Left renal pelvis (tissue), 4 donors: ENCODE data around the gene OR10S1. TPM values are rescaled to one million over a fixed set of nuclear protein-coding genes. Genes with fewer than 3 reads are reported as not detected.
"Not testable (repeated sequence)": the region's sequence is repeated elsewhere in the genome, so short reads cannot be mapped to it uniquely, and the experiment has no call there.

ENCODE experiments used
- DNase-seq, 4 donors: peaks; one replicate each; pipeline ENCODE4 v3.0.0-alpha.2; 2013; ENCODE audit warnings: low read depth in 4 of 4, low spot score in 3 of 4
- polyA plus RNA-seq, 4 donors: library from polyadenylated mRNA; unstranded; fragments of 120-200 nt; gene quantifications; one replicate each; pipeline ENCODE4 v1.2.1, GENCODE V29; 2013; ENCODE audit not compliant: insufficient read length in 4 of 4

The OR10S1 gene
- not detected for polyA plus RNA-seq

DNA sequence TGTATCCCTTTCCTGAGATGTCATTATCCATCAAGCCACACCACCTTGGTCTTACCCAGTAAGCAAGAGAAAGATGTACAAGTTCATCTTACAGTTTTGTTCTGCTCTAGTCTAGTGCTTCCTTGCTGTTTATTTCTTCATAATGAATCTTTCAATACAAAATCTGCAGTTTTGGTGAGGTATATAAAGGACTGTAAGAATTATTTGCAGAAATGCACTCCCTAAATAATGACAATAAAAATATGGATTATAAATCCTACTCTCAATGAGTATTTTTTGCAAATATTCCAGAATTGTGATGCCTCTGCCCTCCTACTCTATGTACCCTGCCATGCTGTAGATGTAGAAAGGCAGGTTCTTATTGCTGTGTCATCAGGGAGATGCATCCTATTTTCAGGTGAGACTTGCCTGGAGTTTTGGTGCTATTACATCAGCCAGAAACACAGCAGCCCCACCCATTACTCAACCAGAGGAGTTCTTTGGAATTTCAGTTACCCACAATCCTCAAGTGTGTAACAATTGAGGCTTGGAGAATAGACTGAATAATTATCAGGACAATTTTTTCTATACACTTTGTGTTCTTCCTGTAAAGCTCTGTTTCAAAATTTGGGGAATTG is at the start of gene OR10S1:
OR10S1 (minus strand) TSS at position 51 of the 617 bp plus-strand sequence. CDS start 117 bp downstream, outside the sequence.
- no peak for DNase-seq

DNA sequence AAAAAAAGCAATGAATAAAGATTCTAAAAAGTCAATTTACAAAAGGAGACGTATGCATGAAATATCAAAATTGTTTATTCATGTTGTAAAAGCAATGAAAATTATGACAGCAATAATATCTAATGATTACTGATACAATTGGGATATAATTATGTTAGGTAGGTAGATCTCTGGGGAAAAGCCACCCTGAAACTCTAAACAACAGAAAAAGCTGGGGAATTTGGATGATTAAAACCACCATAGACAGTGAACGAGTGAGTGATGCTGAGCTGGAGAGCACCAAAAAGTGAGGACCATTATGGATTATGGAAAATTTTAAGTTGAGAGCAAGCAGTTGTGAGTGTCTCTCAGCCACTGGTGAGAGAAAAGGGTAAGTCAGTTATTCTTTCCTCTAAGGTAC is 48.9 kb upstream of the OR10S1 start, which contains the start of gene OR10G8:
OR10G8 (plus strand) TSS at position 301 of the 400 bp plus-strand sequence. CDS start 2,825 bp downstream, outside the sequence.
- no peak for DNase-seq

GRCh38 chr11:124015837-124016236 is 38.3 kb upstream of the OR10S1 start:
- not testable (repeated sequence) for DNase-seq

DNA sequence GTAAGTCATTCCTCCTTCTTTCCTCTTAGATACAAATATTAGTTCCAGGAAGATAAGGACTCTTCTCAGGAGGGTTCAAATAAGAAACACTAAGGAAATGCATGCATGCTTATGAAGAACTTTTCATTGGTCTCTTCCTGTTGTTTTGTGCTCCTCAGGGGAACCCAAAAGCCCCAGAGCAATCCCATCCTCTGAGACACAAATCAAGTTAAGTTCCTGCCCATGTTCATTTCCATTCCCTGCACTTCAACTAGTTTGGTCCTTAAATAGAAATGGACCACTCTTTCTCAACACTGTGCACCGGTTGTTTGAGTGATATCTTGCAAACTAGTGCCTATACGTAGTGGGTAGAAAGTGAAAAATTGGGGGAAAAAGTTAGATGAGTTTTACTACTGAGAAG is 35.1 kb upstream of the OR10S1 start, which contains the start of gene OR10G4:
OR10G4 (plus strand) TSS at position 301 of the 400 bp plus-strand sequence. CDS start 2,578 bp downstream, outside the sequence.
- DNase-seq, result no peak

DNA sequence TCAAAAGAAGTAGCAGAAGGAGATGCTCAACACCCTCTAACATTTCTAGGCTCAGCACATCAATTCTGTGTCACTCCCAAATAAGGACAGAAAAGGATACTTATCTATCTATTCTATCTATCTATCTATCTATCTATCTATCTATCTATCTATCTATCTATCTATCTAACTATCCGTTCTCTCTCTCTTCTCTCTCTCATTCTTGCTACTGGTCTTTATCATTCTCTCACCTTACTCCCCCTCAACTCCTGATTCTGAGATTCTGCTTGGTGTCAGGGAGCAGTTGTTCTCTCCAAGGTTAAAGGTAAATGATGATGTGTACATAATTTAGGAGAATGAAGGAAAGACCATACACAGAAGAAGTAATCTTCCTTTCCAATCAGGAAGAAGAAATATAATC is 17.5 kb upstream of the OR10S1 start, which contains the start of gene OR10G6:
OR10G6 (minus strand) TSS at position 43 of the 400 bp plus-strand sequence; CDS start at position 43, 0 bp downstream.
- no peak for DNase-seq

GRCh38 chr11:123979311-123979710 is 1.7 kb upstream of the OR10S1 start:
- no peak for DNase-seq

DNA sequence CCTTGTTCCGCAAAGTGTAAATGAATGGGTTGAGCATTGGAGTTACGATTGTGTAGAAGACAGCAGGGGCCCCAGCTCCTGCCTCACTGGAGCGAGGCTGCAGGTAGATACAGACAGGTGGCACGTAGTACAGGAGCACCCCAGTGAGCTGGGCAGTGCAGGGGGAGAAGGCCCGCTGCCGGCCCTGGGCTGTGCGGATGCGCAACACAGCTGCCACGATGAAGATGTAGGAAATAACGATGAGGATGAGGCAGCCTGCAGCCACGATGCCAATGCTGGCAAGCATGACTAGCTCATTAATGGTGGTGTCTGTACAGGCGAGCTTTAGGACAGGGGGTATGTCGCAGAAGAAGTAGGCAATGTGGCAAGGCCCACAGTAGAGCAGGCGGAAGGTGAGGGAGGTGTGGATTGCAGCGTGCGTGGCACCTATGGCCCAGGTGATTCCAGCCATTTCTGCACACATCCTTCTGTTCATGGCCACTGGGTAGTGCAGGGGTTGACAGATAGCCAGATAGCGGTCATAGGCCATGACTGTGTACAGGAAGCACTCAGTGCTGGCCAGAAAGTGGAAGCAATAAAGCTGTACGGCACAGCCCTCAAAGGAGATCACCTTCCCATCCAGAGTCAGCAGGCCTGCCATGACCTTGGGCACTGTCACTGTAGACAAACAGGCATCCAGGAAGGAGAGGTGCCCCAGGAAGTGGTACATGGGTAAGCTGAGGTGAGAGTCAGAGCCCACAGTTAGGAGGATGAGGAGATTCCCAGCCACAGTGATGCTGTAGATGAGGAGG is 616 bp downstream of the OR10S1 start:
- no peak for DNase-seq

DNA sequence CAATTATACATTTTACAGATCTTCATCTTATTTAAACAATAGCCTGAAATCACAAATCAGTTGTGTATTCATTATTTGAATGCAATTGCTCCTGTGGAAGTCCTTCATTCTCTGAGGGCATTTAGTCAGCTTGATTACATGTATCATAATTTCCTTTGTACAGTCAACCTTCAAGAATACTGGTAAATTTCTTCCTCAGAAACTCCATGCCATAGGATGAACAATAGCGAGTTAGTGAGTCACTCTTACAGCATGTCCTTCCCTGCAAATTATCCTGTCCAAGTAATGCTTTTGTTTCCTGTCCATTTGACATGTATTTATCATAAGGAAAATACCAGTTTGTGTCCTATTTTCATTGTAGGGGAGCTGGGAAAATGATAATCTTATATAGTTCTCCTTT is 3.8 kb downstream of the OR10S1 start:
- DNase-seq, result peak in 1 of 4 donors; percentile 0

DNA sequence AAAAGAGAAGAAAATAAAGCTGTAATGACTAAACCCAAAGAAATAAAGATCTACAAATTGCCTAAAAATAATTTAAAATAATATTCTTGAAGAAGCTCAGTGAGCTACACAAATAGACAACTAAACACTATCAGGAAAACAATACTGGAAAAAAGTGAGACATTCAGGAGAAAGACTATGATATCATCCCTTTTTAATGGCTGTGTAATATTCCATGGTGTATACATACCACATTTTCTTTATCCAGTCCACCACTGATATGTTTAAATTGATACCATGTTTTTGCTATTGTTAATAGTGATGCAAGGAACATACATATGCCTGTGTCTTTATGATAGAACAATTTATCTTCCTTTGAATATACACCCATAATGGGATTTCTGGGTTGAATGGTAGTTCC is 20.8 kb downstream of the OR10S1 start:
- DNase-seq, result no peak

DNA sequence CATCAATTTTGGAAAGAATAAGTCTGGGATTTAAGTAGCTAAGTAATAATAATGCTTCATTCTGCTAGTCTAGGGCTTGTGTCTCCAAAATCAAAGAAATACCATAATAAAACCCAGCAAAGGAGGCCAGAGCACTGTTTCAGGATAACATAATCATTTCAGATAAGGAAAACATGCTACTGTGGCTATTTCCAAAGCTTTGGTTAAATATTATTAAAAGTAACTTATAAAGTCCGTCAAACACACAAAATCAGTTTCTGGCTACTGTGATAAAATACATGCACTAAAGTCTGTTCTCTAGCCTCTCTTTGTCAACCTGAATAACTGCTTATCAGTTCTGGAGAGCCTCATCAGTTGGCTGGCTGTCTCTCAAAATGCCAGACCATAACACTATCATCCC is 32.4 kb downstream of the OR10S1 start:
- no peak for DNase-seq

- DNase-seq, result no peak
Observed at GRCh38 chr11:123943738-123944137, 33.8 kb downstream of the OR10S1 start, which contains the start of gene OR6T1. Gene OR6T1 (minus strand): TSS chr11:123943838. CDS start chr11:123943838, 0 bp downstream.

GRCh38 chr11:123942413-123942812 is 35.2 kb downstream of the OR10S1 start:
- no peak for DNase-seq

- no peak for DNase-seq
Observed at GRCh38 chr11:123939317-123939716, 38.3 kb downstream of the OR10S1 start, which contains the start of gene OR4D5. Gene OR4D5 (plus strand): TSS chr11:123939617. CDS start chr11:123939617, 0 bp downstream.

Other genes starting within 250 kb of the OR10S1 start
- gene ZNF202, start 236.1 kb downstream of the OR10S1 start, polyA plus RNA-seq, result 10 to 100 TPM; 16.1 to 22.4 (median 17.9) TPM
- gene OR6X1, start 223.3 kb downstream of the OR10S1 start, polyA plus RNA-seq, result not detected
- not detected for gene OR6M1, start 171.4 kb downstream of the OR10S1 start, polyA plus RNA-seq
- not detected for gene TMEM225, start 92.1 kb downstream of the OR10S1 start, polyA plus RNA-seq
- not detected for gene OR8D4, start 75.6 kb downstream of the OR10S1 start, polyA plus RNA-seq
- not detected for gene OR4D5, start 38.2 kb downstream of the OR10S1 start, polyA plus RNA-seq
- gene OR6T1, start 33.9 kb downstream of the OR10S1 start, polyA plus RNA-seq, result not detected
- not detected for gene OR10G6, start 17.4 kb upstream of the OR10S1 start, polyA plus RNA-seq
- not detected for gene OR10G4, start 35.2 kb upstream of the OR10S1 start, polyA plus RNA-seq
- not detected for gene OR10G9, start 45.2 kb upstream of the OR10S1 start, polyA plus RNA-seq
- gene OR10G8, start 49.0 kb upstream of the OR10S1 start, polyA plus RNA-seq, result not detected
- not detected for gene OR10G7, start 63.5 kb upstream of the OR10S1 start, polyA plus RNA-seq
- 10 to 100 TPM; 13.1 to 16.2 (median 15.1) TPM for gene VWA5A, start 137.7 kb upstream of the OR10S1 start, polyA plus RNA-seq
- not detected for gene OR10D3, start 205.6 kb upstream of the OR10S1 start, polyA plus RNA-seq